Measurements from ENCODE around the gene OR51A7. TPM values are rescaled to one million over a fixed set of nuclear protein-coding genes. Genes with fewer than 3 reads are reported as not detected.

The OR51A7 gene, protein sequence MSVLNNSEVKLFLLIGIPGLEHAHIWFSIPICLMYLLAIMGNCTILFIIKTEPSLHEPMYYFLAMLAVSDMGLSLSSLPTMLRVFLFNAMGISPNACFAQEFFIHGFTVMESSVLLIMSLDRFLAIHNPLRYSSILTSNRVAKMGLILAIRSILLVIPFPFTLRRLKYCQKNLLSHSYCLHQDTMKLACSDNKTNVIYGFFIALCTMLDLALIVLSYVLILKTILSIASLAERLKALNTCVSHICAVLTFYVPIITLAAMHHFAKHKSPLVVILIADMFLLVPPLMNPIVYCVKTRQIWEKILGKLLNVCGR
- total RNA-seq (2022; extraction: Qiagen RNA extraction): not detected in 5 replicates

DNA sequence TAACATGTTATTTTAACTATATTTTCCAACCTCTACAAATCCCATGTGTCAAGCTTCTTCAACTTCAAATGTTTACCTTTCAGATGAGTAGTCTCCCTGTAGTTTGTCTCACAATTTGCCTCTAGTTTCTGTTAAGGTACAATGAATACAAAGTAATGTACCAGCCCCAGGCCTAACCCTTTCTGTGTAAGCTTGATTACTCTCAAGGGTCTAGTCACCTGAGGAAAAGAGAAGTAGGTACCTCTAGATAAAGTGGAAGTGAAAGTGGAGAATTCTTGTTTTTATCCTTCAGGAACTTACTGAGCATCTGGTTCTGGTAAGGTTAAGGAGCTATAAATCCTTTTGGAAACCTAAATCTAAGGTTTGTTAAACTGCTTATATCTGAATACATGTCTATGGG, at the start of gene OR51A7:
Gene OR51A7, plus strand, starts transcription at position 300 of the 400 bp plus-strand sequence. CDS start 3,587 bp downstream, outside the sequence.

DNA sequence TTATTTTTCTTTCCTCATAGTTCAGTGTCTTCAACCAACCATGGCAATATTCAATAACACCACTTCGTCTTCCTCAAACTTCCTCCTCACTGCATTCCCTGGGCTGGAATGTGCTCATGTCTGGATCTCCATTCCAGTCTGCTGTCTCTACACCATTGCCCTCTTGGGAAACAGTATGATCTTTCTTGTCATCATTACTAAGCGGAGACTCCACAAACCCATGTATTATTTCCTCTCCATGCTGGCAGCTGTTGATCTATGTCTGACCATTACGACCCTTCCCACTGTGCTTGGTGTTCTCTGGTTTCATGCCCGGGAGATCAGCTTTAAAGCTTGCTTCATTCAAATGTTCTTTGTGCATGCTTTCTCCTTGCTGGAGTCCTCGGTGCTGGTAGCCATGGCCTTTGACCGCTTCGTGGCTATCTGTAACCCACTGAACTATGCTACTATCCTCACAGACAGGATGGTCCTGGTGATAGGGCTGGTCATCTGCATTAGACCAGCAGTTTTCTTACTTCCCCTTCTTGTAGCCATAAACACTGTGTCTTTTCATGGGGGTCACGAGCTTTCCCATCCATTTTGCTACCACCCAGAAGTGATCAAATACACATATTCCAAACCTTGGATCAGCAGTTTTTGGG, 21.6 kb upstream of the OR51A7 start, which contains the start of gene OR51T1:
Gene OR51T1, plus strand, starts transcription at position 41 of the 641 bp plus-strand sequence. Its CDS starts 0 bp downstream, at position 41.

DNA sequence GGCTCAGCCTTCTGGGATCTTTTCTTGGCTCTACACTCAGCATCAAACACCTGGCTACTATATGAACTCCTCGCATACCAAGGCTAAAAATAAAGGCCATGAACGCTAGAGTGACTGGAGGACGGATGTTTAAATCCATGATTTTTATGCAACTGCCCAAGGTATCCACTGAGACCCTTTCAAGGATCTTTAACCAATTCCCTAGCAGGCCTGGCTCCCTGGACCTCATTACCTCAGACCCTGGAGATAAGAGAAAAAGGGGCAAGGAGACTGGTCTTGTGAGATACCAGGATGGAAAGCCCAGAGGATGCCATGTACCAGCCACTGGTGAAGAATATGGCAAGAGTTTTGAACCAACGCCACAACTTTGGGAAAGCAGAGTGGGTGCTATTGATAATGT, 15.7 kb downstream of the OR51A7 start, which contains the start of gene OR51G2:
Gene OR51G2, minus strand, starts transcription at position 101 of the 400 bp plus-strand sequence. CDS start 3,687 bp downstream, outside the sequence.

DNA sequence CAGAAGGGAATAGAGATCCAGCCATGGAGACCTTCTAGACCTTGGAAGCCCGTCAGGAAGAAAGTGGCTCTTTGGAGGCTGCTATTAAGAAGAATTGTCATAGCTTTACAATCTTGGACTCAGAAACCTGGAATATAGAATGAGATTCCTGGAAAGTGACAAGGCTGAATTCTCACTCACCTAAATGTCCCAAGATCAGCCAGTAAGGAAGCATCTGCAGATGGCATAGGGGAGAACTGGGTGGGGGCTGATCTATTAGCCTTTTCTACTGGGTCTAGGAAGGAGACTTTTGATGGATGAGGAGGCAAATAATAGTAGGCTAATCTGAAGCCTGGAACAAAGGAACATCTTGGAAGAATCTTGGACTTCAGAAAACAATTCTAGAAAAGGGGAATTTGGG, 20.7 kb downstream of the OR51A7 start, which contains the start of gene OR51G1:
Gene OR51G1, minus strand, starts transcription at position 101 of the 400 bp plus-strand sequence. Its CDS starts 0 bp downstream, at position 101.

DNA sequence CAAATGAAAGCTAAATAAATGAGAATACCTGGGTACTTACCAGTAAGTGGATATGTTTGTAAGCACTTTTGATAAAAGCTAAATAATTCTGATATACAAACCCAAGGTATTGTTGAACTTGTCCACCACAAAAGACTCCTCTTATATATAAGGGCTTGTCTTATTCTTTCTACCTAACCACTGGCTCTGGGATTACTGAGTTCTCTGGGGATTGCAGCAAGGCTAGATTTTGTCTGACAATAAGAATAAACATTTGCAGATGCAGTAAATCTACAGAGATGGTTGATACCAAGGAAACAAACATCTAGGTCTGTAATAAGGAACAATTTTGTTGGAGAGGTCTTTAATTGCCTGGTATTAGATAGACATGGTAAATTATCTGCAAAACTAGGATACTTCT, 43.9 kb downstream of the OR51A7 start, which contains the start of gene OR51A4:
Gene OR51A4, minus strand, starts transcription at position 101 of the 400 bp plus-strand sequence. CDS start 505 bp downstream, outside the sequence.

DNA sequence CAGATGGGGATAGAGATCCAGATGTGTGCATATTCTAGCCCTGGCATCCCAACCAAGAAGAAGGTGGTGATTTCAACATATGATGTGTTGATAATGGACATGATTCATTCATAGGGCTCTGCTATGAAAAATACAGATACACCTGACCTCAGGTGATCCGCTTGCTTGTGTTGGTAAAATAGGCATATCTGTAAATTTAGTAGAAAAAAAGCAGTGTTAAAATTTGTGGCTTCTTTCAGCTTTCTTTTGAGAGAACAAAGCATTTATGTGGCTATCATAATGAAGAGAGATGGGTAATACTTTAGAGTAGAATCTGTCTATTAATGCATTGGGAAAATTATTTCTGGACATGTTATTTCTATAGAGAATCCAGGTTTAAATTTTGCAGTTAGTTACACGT, 52.0 kb downstream of the OR51A7 start, which contains the start of gene OR51A2:
Gene OR51A2, minus strand, starts transcription at position 101 of the 400 bp plus-strand sequence. Its CDS starts 0 bp downstream, at position 101.

Other genes with a start within 250 kb of the OR51A7 start
- gene OR51E2, start 205.9 kb upstream of the OR51A7 start, total RNA-seq (2022; extraction: Qiagen RNA extraction): not detected in 5 replicates
- gene MMP26, start 199.0 kb upstream of the OR51A7 start, total RNA-seq (2022; extraction: Qiagen RNA extraction): not detected in 5 replicates
- gene OR51F1, start 133.8 kb upstream of the OR51A7 start, total RNA-seq (2022; extraction: Qiagen RNA extraction): not detected in 5 replicates
- gene OR52R1, start 99.4 kb upstream of the OR51A7 start, total RNA-seq (2022; extraction: Qiagen RNA extraction): not detected in 5 replicates
- not detected in 5 replicates for gene OR51F2, start 82.5 kb upstream of the OR51A7 start, total RNA-seq (2022; extraction: Qiagen RNA extraction)
- not detected in 5 replicates for gene OR51S1, start 54.6 kb upstream of the OR51A7 start, total RNA-seq (2022; extraction: Qiagen RNA extraction)
- gene OR51T1, start 21.9 kb upstream of the OR51A7 start, total RNA-seq (2022; extraction: Qiagen RNA extraction): not detected in 5 replicates
- gene OR51G2, start 15.6 kb downstream of the OR51A7 start, total RNA-seq (2022; extraction: Qiagen RNA extraction): not detected in 5 replicates
- gene OR51G1, start 20.6 kb downstream of the OR51A7 start, total RNA-seq (2022; extraction: Qiagen RNA extraction): not detected in 5 replicates
- not detected in 5 replicates for gene OR51A4, start 43.8 kb downstream of the OR51A7 start, total RNA-seq (2022; extraction: Qiagen RNA extraction)
- gene OR51A2, start 51.9 kb downstream of the OR51A7 start, total RNA-seq (2022; extraction: Qiagen RNA extraction): not detected in 5 replicates
- gene OR51L1, start 91.1 kb downstream of the OR51A7 start, total RNA-seq (2022; extraction: Qiagen RNA extraction): not detected in 5 replicates
- not detected in 5 replicates for gene OR52J3, start 142.7 kb downstream of the OR51A7 start, total RNA-seq (2022; extraction: Qiagen RNA extraction)
- not detected in 5 replicates for gene OR52E2, start 155.8 kb downstream of the OR51A7 start, total RNA-seq (2022; extraction: Qiagen RNA extraction)
- not detected in 5 replicates for gene OR52E1, start 165.8 kb downstream of the OR51A7 start, total RNA-seq (2022; extraction: Qiagen RNA extraction)
- gene OR52A5, start 234.6 kb downstream of the OR51A7 start, total RNA-seq (2022; extraction: Qiagen RNA extraction): not detected in 5 replicates

All from A549 treated with AZD2906 at 1 μM for 4 hours (cell line).